Lung (tissue), 12 donors: ENCODE measurements around the gene AGO3. TPM values are rescaled to one million over a fixed set of nuclear protein-coding genes. Genes with fewer than 3 reads are reported as not detected.

ENCODE experiments used
- ATAC-seq: fragments of 200-7000 bp; cut with Tn5 transposase; one replicate; pipeline ENCODE4 v1.9.1; 2020; ENCODE audit warnings: moderate number of reproducible peaks; ENCODE audit not compliant: insufficient read depth, low FRiP score
- DNase-seq, 3 donors: peaks; one replicate each; pipeline ENCODE4 v3.0.0-alpha.2; 2013 to 2017
- H3K27ac ChIP-seq, 2 donors: one replicate each; pipeline ENCODE4 v1.5.1; 2013; ENCODE audit warnings: mild to moderate bottlenecking in 2 of 2, moderate library complexity in 2 of 2, control low read depth in 1 of 2, inconsistent platforms in 1 of 2, low read depth in 1 of 2, low read length in 1 of 2
- H3K27me3 ChIP-seq, 3 donors: one replicate each; pipeline ENCODE4 v1.5.1; 2013; ENCODE audit warnings: low read length in 2 of 3; ENCODE audit not compliant: control insufficient read depth in 3 of 3, insufficient read depth in 3 of 3
- H3K36me3 ChIP-seq, 4 donors: one replicate each; pipeline ENCODE4 v1.5.1; 2013; ENCODE audit warnings: low read length in 4 of 4, mild to moderate bottlenecking in 1 of 4, moderate library complexity in 1 of 4; ENCODE audit not compliant: control insufficient read depth in 4 of 4, insufficient read depth in 4 of 4
- H3K4me1 ChIP-seq, 5 donors: one replicate each; pipeline ENCODE4 v1.5.1; 2013; ENCODE audit warnings: low read length in 5 of 5, mild to moderate bottlenecking in 2 of 5, moderate library complexity in 1 of 5; ENCODE audit not compliant: control insufficient read depth in 5 of 5, insufficient read depth in 5 of 5
- H3K4me3 ChIP-seq: one replicate; pipeline ENCODE4 v1.5.1; 2013; ENCODE audit warnings: mild to moderate bottlenecking, control low read depth, moderate library complexity
- H3K9ac ChIP-seq, 2 donors: one replicate each; pipeline ENCODE4 v1.5.1; 2013; ENCODE audit warnings: low read length in 2 of 2, control low read depth in 1 of 2; ENCODE audit not compliant: insufficient read depth in 1 of 2
- H3K9me3 ChIP-seq, 4 donors: one replicate each; pipeline ENCODE4 v1.5.1; 2013; ENCODE audit warnings: low read length in 3 of 4, mild to moderate bottlenecking in 1 of 4, moderate library complexity in 1 of 4; ENCODE audit not compliant: control insufficient read depth in 4 of 4, insufficient read depth in 3 of 4
- CTCF ChIP-seq: IDR thresholded peaks from 2 replicates; pipeline ENCODE4 v1.5.1; 2012; ENCODE audit warnings: mild to moderate bottlenecking; ENCODE audit errors: control extremely low read depth, extremely low read depth
- WGBS, 2 donors: extraction: QIAGEN DNeasy Blood & Tissue Kit; methylation state at CpG; one replicate each; pipeline ENCODE4 v1.1.7; 2013; 5-methylcytosine and 5-hydroxymethylcytosine counted together
- polyA plus RNA-seq, 2 donors: library from polyadenylated mRNA; stranded (reverse); fragments of 200-250 nt; gene quantifications; one replicate each; pipeline ENCODE4 v1.2.1, GENCODE V29; 2013
- total RNA-seq, 2 donors: library from RNA; depleted of rRNA in 1 of 2; stranded (reverse); fragments of >200 nt in 1 of 2; gene quantifications; one replicate each; pipeline ENCODE4 v1.2.1, GENCODE V29; 2014 to 2021
- donor health status: control.
- donor health status: control.
- donor health status: Bipolar disorder and iron deficiency.
- donor health status: healthy.
- donor health status: DM: yes; HTN: yes; CAD: no.

Gene AGO3
- total and polyA plus RNA-seq, 4 donors = 4.4 to 60.4 (median 19.6) TPM

GRCh38 chr1:36051821-36052220, 120.9 kb downstream of the AGO3 start:
- ATAC-seq (no peak), DNase-seq (no peak)
- peaks cover 0 to 3% (median under 1%) of the 10 kb centered on the region in 4 donors for H3K9me3 ChIP-seq
- no peaks in the 10 kb centered on the region for H3K4me1 ChIP-seq
- peaks cover 12 to 39% (median 22%) of the 10 kb centered on the region in 4 donors for H3K36me3 ChIP-seq
- no peaks in the 10 kb centered on the region for H3K27me3 ChIP-seq
- no peak overlapping the region for H3K9ac ChIP-seq
- no peak overlapping the region for H3K4me3 ChIP-seq
- no peak overlapping the region for H3K27ac ChIP-seq
- TF ChIP-seq CTCF = no peak

GRCh38 chr1:36053978-36054377, 123.1 kb downstream of the AGO3 start:
- Histone ChIP-seq H3K4me1 (no peaks in the 10 kb centered on the region), H3K9me3 (no peaks in the 10 kb centered on the region), H3K27me3 (no peaks in the 10 kb centered on the region), H3K36me3 (peaks cover 8 to 20% (median 11%) of the 10 kb centered on the region in 4 donors), H3K27ac (no peak overlapping the region), H3K9ac (no peak overlapping the region), H3K4me3 (no peak overlapping the region)
- ATAC-seq (no peak), DNase-seq (no peak)
- TF ChIP-seq CTCF = no peak

DNA sequence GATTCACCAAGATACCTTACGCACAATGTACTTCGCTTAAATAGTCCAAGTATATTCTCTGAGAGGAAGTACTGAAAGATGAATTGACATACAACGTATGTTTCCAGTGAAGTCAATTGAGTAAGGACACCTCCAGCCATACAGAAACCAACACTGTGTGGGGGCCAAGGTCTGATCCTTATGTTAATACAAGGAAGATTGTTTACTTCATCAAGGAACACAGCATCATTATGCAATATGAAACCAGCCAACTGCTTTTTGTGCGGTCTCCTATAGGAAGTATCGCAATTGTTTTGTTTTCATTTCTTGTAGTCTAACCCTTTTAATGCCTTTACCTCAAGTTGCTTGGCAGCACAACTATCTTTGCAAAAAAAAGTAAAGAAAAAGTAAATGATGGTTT, 124.8 kb downstream of the AGO3 start:
- Histone ChIP-seq H3K27ac (no peak overlapping the region), H3K4me1 (no peaks in the 10 kb centered on the region), H3K27me3 (no peaks in the 10 kb centered on the region), H3K36me3 (peaks cover 8 to 21% (median 13%) of the 10 kb centered on the region in 4 donors), H3K9ac (no peak overlapping the region), H3K4me3 (no peak overlapping the region), H3K9me3 (no peaks in the 10 kb centered on the region)
- WGBS, 2 donors = 32 to 77% methylated on average over 5 of the region's 5 CpGs
- no peak for ATAC-seq
- TF ChIP-seq CTCF = no peak
- no peak for DNase-seq

- H3K9me3 ChIP-seq = no peaks in the 10 kb centered on the region
- H3K9ac ChIP-seq = no peak overlapping the region
- ATAC-seq (no peak), DNase-seq (no peak)
- WGBS, 2 donors = 97 to 100% methylated on average over 1 of the region's 1 CpG
- H3K27ac ChIP-seq = no peak overlapping the region
- no peaks in the 10 kb centered on the region for H3K4me1 ChIP-seq
- H3K27me3 ChIP-seq = no peaks in the 10 kb centered on the region
- no peak overlapping the region for H3K4me3 ChIP-seq
- peaks cover 0 to 8% (median 4%) of the 10 kb centered on the region in 4 donors for H3K36me3 ChIP-seq
- TF ChIP-seq CTCF = no peak
Measured at GRCh38 chr1:36062315-36062714, 131.4 kb downstream of the AGO3 start.
